ENCODE measurements around the gene TFF1. TPM values are rescaled to one million over a fixed set of nuclear protein-coding genes. Genes with fewer than 3 reads are reported as not detected.

The TFF1 gene
- polyA plus RNA-seq, 1 donor from 2014 or later: not detected

- H2AFZ ChIP-seq (ENCODE audit: low read depth, low read length): no peak overlapping the region
- H3K27me3 ChIP-seq (ENCODE audit: insufficient read depth, low read depth, low read length): no peaks in the 10 kb centered on the region
- no peak overlapping the region for H3K27ac ChIP-seq (ENCODE audit: low read length)
- H3K9me2 ChIP-seq (ENCODE audit: insufficient read depth, low read length): no peaks in the 10 kb centered on the region
- TF ChIP-seq RAD21 (conservative IDR thresholded peaks at IDR 0.05): no peak
- TF ChIP-seq SMC3 (conservative IDR thresholded peaks at IDR 0.05; ENCODE audit: poor library complexity): no peak
- TF ChIP-seq EP300 (conservative IDR thresholded peaks at IDR 0.05; ENCODE audit: poor library complexity, severe bottlenecking): no peak
- TF ChIP-seq POLR2AphosphoS5 (IDR thresholded peaks at IDR 0.05): no peak
- TF ChIP-seq, protein P1, sequence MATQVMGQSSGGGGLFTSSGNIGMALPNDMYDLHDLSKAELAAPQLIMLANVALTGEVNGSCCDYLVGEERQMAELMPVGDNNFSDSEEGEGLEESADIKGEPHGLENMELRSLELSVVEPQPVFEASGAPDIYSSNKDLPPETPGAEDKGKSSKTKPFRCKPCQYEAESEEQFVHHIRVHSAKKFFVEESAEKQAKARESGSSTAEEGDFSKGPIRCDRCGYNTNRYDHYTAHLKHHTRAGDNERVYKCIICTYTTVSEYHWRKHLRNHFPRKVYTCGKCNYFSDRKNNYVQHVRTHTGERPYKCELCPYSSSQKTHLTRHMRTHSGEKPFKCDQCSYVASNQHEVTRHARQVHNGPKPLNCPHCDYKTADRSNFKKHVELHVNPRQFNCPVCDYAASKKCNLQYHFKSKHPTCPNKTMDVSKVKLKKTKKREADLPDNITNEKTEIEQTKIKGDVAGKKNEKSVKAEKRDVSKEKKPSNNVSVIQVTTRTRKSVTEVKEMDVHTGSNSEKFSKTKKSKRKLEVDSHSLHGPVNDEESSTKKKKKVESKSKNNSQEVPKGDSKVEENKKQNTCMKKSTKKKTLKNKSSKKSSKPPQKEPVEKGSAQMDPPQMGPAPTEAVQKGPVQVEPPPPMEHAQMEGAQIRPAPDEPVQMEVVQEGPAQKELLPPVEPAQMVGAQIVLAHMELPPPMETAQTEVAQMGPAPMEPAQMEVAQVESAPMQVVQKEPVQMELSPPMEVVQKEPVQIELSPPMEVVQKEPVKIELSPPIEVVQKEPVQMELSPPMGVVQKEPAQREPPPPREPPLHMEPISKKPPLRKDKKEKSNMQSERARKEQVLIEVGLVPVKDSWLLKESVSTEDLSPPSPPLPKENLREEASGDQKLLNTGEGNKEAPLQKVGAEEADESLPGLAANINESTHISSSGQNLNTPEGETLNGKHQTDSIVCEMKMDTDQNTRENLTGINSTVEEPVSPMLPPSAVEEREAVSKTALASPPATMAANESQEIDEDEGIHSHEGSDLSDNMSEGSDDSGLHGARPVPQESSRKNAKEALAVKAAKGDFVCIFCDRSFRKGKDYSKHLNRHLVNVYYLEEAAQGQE (IDR thresholded peaks at IDR 0.05; ENCODE audit: borderline replicate concordance): no peak
- no peak for TF ChIP-seq TAF1 (IDR thresholded peaks at IDR 0.05; ENCODE audit: low read depth)
- no peak for TF ChIP-seq EZH2 (IDR thresholded peaks at IDR 0.05; ENCODE audit: borderline replicate concordance, insufficient read depth, low read length, poor library complexity, severe bottlenecking)
- no peak for TF ChIP-seq MXI1 (conservative IDR thresholded peaks at IDR 0.05; ENCODE audit: poor library complexity, severe bottlenecking)
- TF ChIP-seq, protein P2, sequence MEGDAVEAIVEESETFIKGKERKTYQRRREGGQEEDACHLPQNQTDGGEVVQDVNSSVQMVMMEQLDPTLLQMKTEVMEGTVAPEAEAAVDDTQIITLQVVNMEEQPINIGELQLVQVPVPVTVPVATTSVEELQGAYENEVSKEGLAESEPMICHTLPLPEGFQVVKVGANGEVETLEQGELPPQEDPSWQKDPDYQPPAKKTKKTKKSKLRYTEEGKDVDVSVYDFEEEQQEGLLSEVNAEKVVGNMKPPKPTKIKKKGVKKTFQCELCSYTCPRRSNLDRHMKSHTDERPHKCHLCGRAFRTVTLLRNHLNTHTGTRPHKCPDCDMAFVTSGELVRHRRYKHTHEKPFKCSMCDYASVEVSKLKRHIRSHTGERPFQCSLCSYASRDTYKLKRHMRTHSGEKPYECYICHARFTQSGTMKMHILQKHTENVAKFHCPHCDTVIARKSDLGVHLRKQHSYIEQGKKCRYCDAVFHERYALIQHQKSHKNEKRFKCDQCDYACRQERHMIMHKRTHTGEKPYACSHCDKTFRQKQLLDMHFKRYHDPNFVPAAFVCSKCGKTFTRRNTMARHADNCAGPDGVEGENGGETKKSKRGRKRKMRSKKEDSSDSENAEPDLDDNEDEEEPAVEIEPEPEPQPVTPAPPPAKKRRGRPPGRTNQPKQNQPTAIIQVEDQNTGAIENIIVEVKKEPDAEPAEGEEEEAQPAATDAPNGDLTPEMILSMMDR (IDR thresholded peaks at IDR 0.05; ENCODE audit: poor library complexity, severe bottlenecking): no peak
- H3K9ac ChIP-seq (ENCODE audit: low read length): no peak overlapping the region
- H3K79me2 ChIP-seq (replicated peaks; ENCODE audit: insufficient read depth, low read length): no peaks in the 10 kb centered on the region
- H3F3A ChIP-seq (ENCODE audit: insufficient read depth, low read length, poor library complexity, severe bottlenecking): no peaks in the 10 kb centered on the region
- H3K4me2 ChIP-seq (ENCODE audit: low read length): no peak overlapping the region
- H3K36me3 ChIP-seq (ENCODE audit: insufficient read depth, low read length): no peaks in the 10 kb centered on the region
- no peak overlapping the region for H3K4me3 ChIP-seq (ENCODE audit: low read length)
- H3K9me3 ChIP-seq (ENCODE audit: low read length): no peaks in the 10 kb centered on the region
- H4K20me1 ChIP-seq (ENCODE audit: insufficient read depth): no peaks in the 10 kb centered on the region
Measured at GRCh38 chr21:42370894-42371654, 4.7 kb upstream of the TFF1 start.

DNA sequence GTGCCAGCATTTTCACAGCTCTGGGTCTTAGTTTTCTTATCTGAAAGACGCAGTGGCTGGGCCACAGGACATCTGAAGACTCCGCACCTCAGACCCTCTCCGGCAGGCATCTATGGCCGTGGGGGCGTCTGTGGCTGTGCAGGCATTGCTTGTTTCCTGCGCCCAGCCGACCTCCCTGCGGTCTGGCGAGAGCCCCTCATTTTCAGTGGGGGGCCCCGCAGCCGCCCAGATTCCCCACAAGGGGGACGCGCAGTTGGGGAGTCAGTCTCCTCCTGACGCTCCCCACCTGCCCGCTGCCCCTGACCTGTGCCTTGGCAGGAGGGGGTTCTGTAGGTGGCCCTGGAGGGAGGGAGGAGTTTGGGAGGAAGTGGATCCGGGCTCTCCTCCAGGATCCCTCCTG is 3.5 kb upstream of the TFF1 start:
- H3K4me2 ChIP-seq (ENCODE audit: low read length): no peak overlapping the region
- no peak overlapping the region for H2AFZ ChIP-seq (ENCODE audit: low read depth, low read length)
- H3K9me3 ChIP-seq (ENCODE audit: low read length): no peaks in the 10 kb centered on the region
- H3K4me3 ChIP-seq (ENCODE audit: low read length): no peak overlapping the region
- no peaks in the 10 kb centered on the region for H3F3A ChIP-seq (ENCODE audit: insufficient read depth, low read length, poor library complexity, severe bottlenecking)
- no peaks in the 10 kb centered on the region for H4K20me1 ChIP-seq (ENCODE audit: insufficient read depth)
- TF ChIP-seq, protein P2 (IDR thresholded peaks at IDR 0.05; ENCODE audit: poor library complexity, severe bottlenecking): no peak
- no peak for TF ChIP-seq EP300 (conservative IDR thresholded peaks at IDR 0.05; ENCODE audit: poor library complexity, severe bottlenecking)
- no peak for TF ChIP-seq RAD21 (conservative IDR thresholded peaks at IDR 0.05)
- TF ChIP-seq, protein P1 (IDR thresholded peaks at IDR 0.05; ENCODE audit: borderline replicate concordance): no peak
- no peak for TF ChIP-seq SMC3 (conservative IDR thresholded peaks at IDR 0.05; ENCODE audit: poor library complexity)
- no peak for TF ChIP-seq EZH2 (IDR thresholded peaks at IDR 0.05; ENCODE audit: borderline replicate concordance, insufficient read depth, low read length, poor library complexity, severe bottlenecking)
- TF ChIP-seq MXI1 (conservative IDR thresholded peaks at IDR 0.05; ENCODE audit: poor library complexity, severe bottlenecking): no peak
- TF ChIP-seq POLR2AphosphoS5 (IDR thresholded peaks at IDR 0.05): no peak
- no peak for TF ChIP-seq TAF1 (IDR thresholded peaks at IDR 0.05; ENCODE audit: low read depth)
- no peaks in the 10 kb centered on the region for H3K36me3 ChIP-seq (ENCODE audit: insufficient read depth, low read length)
- H3K9ac ChIP-seq (ENCODE audit: low read length): no peak overlapping the region
- no peaks in the 10 kb centered on the region for H3K79me2 ChIP-seq (replicated peaks; ENCODE audit: insufficient read depth, low read length)
- H3K27me3 ChIP-seq (ENCODE audit: insufficient read depth, low read depth, low read length): no peaks in the 10 kb centered on the region
- H3K9me2 ChIP-seq (ENCODE audit: insufficient read depth, low read length): no peaks in the 10 kb centered on the region
- no peak overlapping the region for H3K27ac ChIP-seq (ENCODE audit: low read length)

Data from neural cell (in vitro differentiated cells).